IMR-90 (cell line): ENCODE data around the gene HTRA2. TPM values are rescaled to one million over a fixed set of nuclear protein-coding genes. Genes with fewer than 3 reads are reported as not detected.

Experiments used
- ATAC-seq: fragments of 200-7000 bp; cut with Tn5 transposase; 2 replicates; pipeline ENCODE4 v1.9.1; 2020; ENCODE audit warnings: low read depth, mild to moderate bottlenecking, moderate library complexity
- BruUV-seq: library from RNA; stranded (reverse); fragments of 400-500 nt; replicated peaks from 2 replicates; lab custom pipeline; 2021; lab: Mats Ljungman, UMichigan
- CTCF ChIA-PET: fragments of 300-600 bp; formaldehyde crosslinking; extraction: SDS; loops from one replicate; lab custom pipeline; 2021; ENCODE audit warnings: antibody characterized with exemption; lab: Yijun Ruan, JAX
- POLR2A ChIA-PET: fragments of 300-600 bp; sonication (Branson Sonifier 250); formaldehyde crosslinking; loops from one replicate; lab custom pipeline; 2022; ENCODE audit warnings: antibody characterized with exemption; ENCODE audit not compliant: unreplicated experiment; lab: Charles Lee
- DNase-seq: peaks from one replicate; pipeline ENCODE4 v3.0.0; 2013
- H2AFZ ChIP-seq: replicated peaks from 2 replicates; pipeline ENCODE3; 2013; ENCODE audit warnings: low read length, mild to moderate bottlenecking; ENCODE audit not compliant: poor library complexity
- H2AK5ac ChIP-seq: 2 replicates; pipeline ENCODE4 v1.6.1; 2013; ENCODE audit warnings: low read depth, low read length, inconsistent platforms
- H2AK9ac ChIP-seq: replicated peaks from 2 replicates; pipeline ENCODE3; 2013; ENCODE audit warnings: mild to moderate bottlenecking, low read depth, low read length, moderate library complexity; ENCODE audit not compliant: poor library complexity
- H2BK120ac ChIP-seq: 2 replicates; pipeline ENCODE4 v1.6.1; 2013; ENCODE audit warnings: low read depth, low read length, inconsistent platforms
- H2BK15ac ChIP-seq: 3 replicates; pipeline ENCODE4 v1.6.1; 2013; ENCODE audit warnings: low read depth, low read length, inconsistent platforms
- H2BK20ac ChIP-seq: 2 replicates; pipeline ENCODE4 v1.6.1; 2013; ENCODE audit warnings: low read depth, mild to moderate bottlenecking, inconsistent platforms, low read length, moderate library complexity
- H2BK5ac ChIP-seq: 2 replicates; pipeline ENCODE4 v1.6.1; 2013; ENCODE audit warnings: mild to moderate bottlenecking, low read depth, low read length, inconsistent platforms; ENCODE audit not compliant: poor library complexity, severe bottlenecking
- H3K14ac ChIP-seq: replicated peaks from 2 replicates; pipeline ENCODE4 v1.6.1; 2013; ENCODE audit warnings: low read depth, low read length, inconsistent platforms
- H3K18ac ChIP-seq: 2 replicates; pipeline ENCODE4 v1.6.1; 2013; ENCODE audit warnings: low read depth, low read length, control low read depth
- H3K23ac ChIP-seq: 2 replicates; pipeline ENCODE4 v1.6.1; 2013; ENCODE audit warnings: low read depth, low read length, inconsistent platforms
- H3K27ac ChIP-seq: 2 replicates; pipeline ENCODE4 v1.5.1; 2013; ENCODE audit warnings: mild to moderate bottlenecking, control low read depth, low read length; ENCODE audit not compliant: insufficient read depth
- H3K27me3 ChIP-seq: 2 replicates; pipeline ENCODE4 v1.6.1; 2013; ENCODE audit warnings: low read length; ENCODE audit not compliant: control insufficient read depth, insufficient read depth
- H3K36me3 ChIP-seq: 2 replicates; pipeline ENCODE4 v1.6.1; 2013; ENCODE audit warnings: low read length, mixed read lengths; ENCODE audit not compliant: control insufficient read depth, insufficient read depth
- H3K4ac ChIP-seq: 2 replicates; pipeline ENCODE4 v1.6.1; 2013; ENCODE audit warnings: low read depth, low read length, inconsistent platforms
- H3K4me1 ChIP-seq: 2 replicates; pipeline ENCODE4 v1.6.1; 2013; ENCODE audit warnings: low read length, mixed read lengths; ENCODE audit not compliant: control insufficient read depth, insufficient read depth
- H3K4me2 ChIP-seq: 2 replicates; pipeline ENCODE4 v1.6.1; 2013; ENCODE audit warnings: low read depth, mild to moderate bottlenecking, control low read depth, low read length, moderate library complexity
- H3K4me3 ChIP-seq: 2 replicates; pipeline ENCODE4 v1.5.1; 2013; ENCODE audit warnings: low read depth, mild to moderate bottlenecking, control low read depth, low read length, moderate library complexity; ENCODE audit not compliant: insufficient read depth
- H3K56ac ChIP-seq: 2 replicates; pipeline ENCODE4 v1.6.1; 2013; ENCODE audit warnings: low read length, inconsistent platforms; ENCODE audit not compliant: insufficient read depth; ENCODE audit errors: extremely low read depth
- H3K79me1 ChIP-seq, 2 experiments: 2 replicates each; pipeline ENCODE4 v1.6.1; 2013; ENCODE audit warnings: low read length in 2 of 2, inconsistent platforms in 1 of 2, low read depth in 1 of 2
- H3K9ac ChIP-seq: 2 replicates; pipeline ENCODE4 v1.6.1; 2013; ENCODE audit warnings: low read depth, low read length, control low read depth
- H3K9me1 ChIP-seq: 2 replicates; pipeline ENCODE4 v1.6.1; 2013; ENCODE audit warnings: low read length, inconsistent platforms; ENCODE audit not compliant: insufficient read depth
- H3K9me3 ChIP-seq: 2 replicates; pipeline ENCODE4 v1.6.1; 2013; ENCODE audit warnings: low read length; ENCODE audit not compliant: control insufficient read depth, insufficient read depth
- H4K20me1 ChIP-seq: 2 replicates; pipeline ENCODE4 v1.6.1; 2013; ENCODE audit warnings: low read length, inconsistent platforms; ENCODE audit not compliant: insufficient read depth
- H4K5ac ChIP-seq: 2 replicates; pipeline ENCODE4 v1.6.1; 2013; ENCODE audit warnings: mild to moderate bottlenecking, low read depth, low read length, control low read depth
- H4K8ac ChIP-seq, 2 experiments: 2 replicates each; pipeline ENCODE4 v1.6.1; 2013; ENCODE audit warnings: low read depth in 2 of 2, low read length in 2 of 2, control low read depth in 1 of 2, inconsistent platforms in 1 of 2
- H4K91ac ChIP-seq: 2 replicates; pipeline ENCODE4 v1.6.1; 2013; ENCODE audit warnings: low read depth, low read length, inconsistent platforms; ENCODE audit not compliant: insufficient read depth
- CHD1 ChIP-seq: IDR thresholded peaks from 2 replicates; pipeline ENCODE4 v1.6.1; 2012; ENCODE audit warnings: low read depth, low read length, improper control_type of control experiment
- MAFK ChIP-seq: IDR thresholded peaks from 2 replicates; pipeline ENCODE4 v1.6.1; 2012; ENCODE audit warnings: low read depth, low read length, improper control_type of control experiment
- MXI1 ChIP-seq: IDR thresholded peaks from 2 replicates; pipeline ENCODE4 v1.6.1; 2012; ENCODE audit warnings: low read depth, mild to moderate bottlenecking, low read length, moderate library complexity, borderline replicate concordance
- POLR2A ChIP-seq: IDR thresholded peaks from 2 replicates; pipeline ENCODE4 v1.6.1; 2012; ENCODE audit warnings: mild to moderate bottlenecking, low read depth, low read length
- RFX5 ChIP-seq: IDR thresholded peaks from 2 replicates; pipeline ENCODE4 v1.8.0; 2012; ENCODE audit warnings: low read depth, mild to moderate bottlenecking, low read length, moderate library complexity
- SMC3 ChIP-seq: fragments of 150-350 bp; IDR thresholded peaks from 2 replicates; pipeline ENCODE4 v1.6.1; 2016; ENCODE audit warnings: low read depth, mild to moderate bottlenecking, antibody characterized with exemption, low read length, moderate library complexity
- WGBS, 2 experiments: methylation state at CpG; one replicate each; pipeline versions ENCODE4 v1.1.5 to v1.1.7; 2013; ENCODE audit warnings: missing lambda C conversion rate in 2 of 2; ENCODE audit not compliant: insufficient read length in 1 of 2; ENCODE audit errors: extremely low coverage in 2 of 2; 5-methylcytosine and 5-hydroxymethylcytosine counted together
- dilution Hi-C: fragments of 300-500 bp; cut with HindIII; formaldehyde crosslinking; loops from one replicate; pipeline ENCODE4 v1.14.3; 2018; ENCODE audit warnings: low sequenced_read_pairs; ENCODE audit not compliant: unreplicated experiment
- in situ Hi-C: fragments of 300-500 bp; cut with MboI; formaldehyde crosslinking; loops from 3 replicates; pipeline ENCODE4 v1.14.3; 2019; ENCODE audit warnings: low sequenced_read_pairs, inconsistent platforms, mixed read lengths
- intact Hi-C: fragments of 100-400 bp; cut with micrococcal nuclease; formaldehyde crosslinking; loops from 2 replicates; pipeline ENCODE4 v1.10.0; 2022
- polyA plus RNA-seq, 3 experiments: library from polyadenylated mRNA; depleted of rRNA; stranded (reverse); fragments of >200 nt; gene quantifications; 2 replicates each; pipeline ENCODE4 v1.2.3, GENCODE V29; 2012; ENCODE audit warnings: low replicate concordance in 1 of 3
- total RNA-seq: library from RNA; depleted of rRNA; stranded (reverse); fragments of >200 nt; gene quantifications from 2 replicates; pipeline ENCODE4 v1.2.3, GENCODE V29; 2012

Gene HTRA2
- total and polyA plus RNA-seq, 2 of the 4 experiments (the other 2 are of a cell fraction), result 23.6 to 28.1 TPM

- Histone ChIP-seq H3K4me2 (no peak overlapping the region), H2BK20ac (no peak overlapping the region), H4K5ac (no peak overlapping the region), H3K79me1 (no peaks in the 10 kb centered on the region), H3K56ac (no peak overlapping the region), H3K36me3 (no peaks in the 10 kb centered on the region), H3K9me1 (no peaks in the 10 kb centered on the region), H2AK9ac (peak overlapping the region; percentile 3), H3K4ac (no peak overlapping the region), H3K27ac (no peak overlapping the region), H2BK15ac (no peak overlapping the region), H3K4me3 (no peak overlapping the region), H4K91ac (no peak overlapping the region), H3K9me3 (peaks cover 20% of the 10 kb centered on the region), H3K4me1 (no peaks in the 10 kb centered on the region), H3K18ac (no peak overlapping the region), H2AK5ac (no peak overlapping the region), H2BK120ac (no peak overlapping the region), H4K20me1 (0 out of 2 replicates have a peak, but pooled peaks cover 5% of the 10 kb centered on the region), H2BK5ac (no peak overlapping the region), H3K14ac (no peak overlapping the region), H3K9ac (no peak overlapping the region), H4K8ac (no peak overlapping the region), H3K27me3 (peaks cover 90% of the 10 kb centered on the region), H2AFZ (peak overlapping the region; percentile 59), H3K23ac (no peak overlapping the region)
- no peak for DNase-seq
- TF ChIP-seq SMC3 (no peak), RFX5 (no peak), CHD1 (no peak), MXI1 (no peak), MAFK (no peak), POLR2A (no peak)
- ATAC-seq, result no peak
- BruUV-seq, result no TSS peak
- in situ Hi-C loops (no loop called here), dilution Hi-C loops (no loop called here), intact Hi-C loops (no loop called here)
- POLR2A ChIA-PET, result no interaction called here
- 11% methylated on average over 52 of the region's 60 CpGs; no CpG with 5 or more reads in 1 of the 2 experiments for WGBS, 2 experiments
- CTCF ChIA-PET, result no interaction called here
Observed at GRCh38 chr2:74515271-74515980, 14.3 kb upstream of the HTRA2 start.
